ENCODE results near the gene PDLIM7. TPM values are rescaled to one million over a fixed set of nuclear protein-coding genes. Genes with fewer than 3 reads are reported as not detected.

PDLIM7 gene
- polyA plus RNA-seq, 1 of the 3 experiments (the other 2 are of a cell fraction): 206 TPM

DNA sequence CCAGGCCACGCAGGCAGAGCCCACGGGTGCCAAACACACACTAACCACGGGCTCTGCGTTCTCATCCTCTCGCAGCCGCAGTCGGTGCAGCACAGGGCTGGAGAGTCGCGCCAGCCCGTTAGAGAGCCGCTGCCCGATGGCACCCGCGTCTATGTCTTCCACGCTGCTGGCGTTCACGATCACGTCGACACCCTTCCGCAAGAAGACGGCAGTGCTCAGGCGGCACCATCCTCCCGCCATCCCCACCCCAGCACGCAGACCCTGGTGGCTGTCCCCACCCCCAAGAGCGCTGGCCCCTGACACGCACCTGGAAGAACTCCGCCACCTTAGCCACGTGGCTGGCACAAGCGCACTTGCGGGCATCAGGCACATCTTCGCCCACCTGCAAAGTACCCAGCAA is 30.0 kb downstream of the PDLIM7 start:
- peaks cover 67% of the 10 kb centered on the region for H3K79me2 ChIP-seq (ENCODE audit: insufficient read depth)
- CTCF ChIA-PET: interaction anchor here (0.7 to 20.3 kb wide), 3 partner anchors 11 to 63 kb away, joined by 3 to 215 read pairs (median 201); partner anchors contain the start of gene PDLIM7
- 95% methylated on average over 30 of the region's 31 CpGs for WGBS (ENCODE audit: low lambda C conversion rate)

More for the DNA sequence above, 30.0 kb downstream of the PDLIM7 start:
- no peak for DNase-seq
- Histone ChIP-seq H3K4me1 (ENCODE audit: control insufficient read depth in 1 of 2, insufficient read depth in 2 of 2, low read depth in 1 of 2, low read length in 1 of 2) (peaks cover 35 to 36% of the 10 kb centered on the region in 2 experiments; a peak in 3 of 4 replicates), H3K36me3 (replicated peaks in 1 of 2; ENCODE audit: control insufficient read depth in 1 of 2, insufficient read depth in 2 of 2, low read length in 1 of 2) (peaks cover 44 to 62% of the 10 kb centered on the region in 2 experiments), H3K9ac (no peak overlapping the region), H3K27me3 (ENCODE audit: insufficient read depth) (no peaks in the 10 kb centered on the region), H4K20me1 (ENCODE audit: insufficient read depth) (peaks cover 60% of the 10 kb centered on the region), H2AFZ (ENCODE audit: low read depth) (no peak overlapping the region), H3F3A (replicated peaks; ENCODE audit: insufficient read depth) (peaks cover 22% of the 10 kb centered on the region), H3K4me3 (ENCODE audit: low read depth in 2 of 2, low read length in 1 of 2) (no peak overlapping the region), H3K9me3 (no peaks in the 10 kb centered on the region), H3K27ac (ENCODE audit: low read depth in 2 of 2, low read length in 1 of 2) (no peak overlapping the region), H3K9me2 (no peaks in the 10 kb centered on the region), H3K4me2 (no peak overlapping the region)
- TF ChIP-seq RXRA (IDR thresholded peaks at IDR 0.05; ENCODE audit: borderline replicate concordance, low read depth): no peak
- no peak for TF ChIP-seq CHD2 (IDR thresholded peaks at IDR 0.05; ENCODE audit: low read length, partially characterized antibody)
- TF ChIP-seq TCF12 (IDR thresholded peaks at IDR 0.05): no peak
- TF ChIP-seq SMC3 (IDR thresholded peaks at IDR 0.05; ENCODE audit: low read depth, low read length): no peak
- TF ChIP-seq FOSL2 (IDR thresholded peaks at IDR 0.05; ENCODE audit: borderline replicate concordance, low read depth): no peak
- no peak for TF ChIP-seq GABPA (IDR thresholded peaks at IDR 0.05; ENCODE audit: low read depth)
- TF ChIP-seq, protein P1, sequence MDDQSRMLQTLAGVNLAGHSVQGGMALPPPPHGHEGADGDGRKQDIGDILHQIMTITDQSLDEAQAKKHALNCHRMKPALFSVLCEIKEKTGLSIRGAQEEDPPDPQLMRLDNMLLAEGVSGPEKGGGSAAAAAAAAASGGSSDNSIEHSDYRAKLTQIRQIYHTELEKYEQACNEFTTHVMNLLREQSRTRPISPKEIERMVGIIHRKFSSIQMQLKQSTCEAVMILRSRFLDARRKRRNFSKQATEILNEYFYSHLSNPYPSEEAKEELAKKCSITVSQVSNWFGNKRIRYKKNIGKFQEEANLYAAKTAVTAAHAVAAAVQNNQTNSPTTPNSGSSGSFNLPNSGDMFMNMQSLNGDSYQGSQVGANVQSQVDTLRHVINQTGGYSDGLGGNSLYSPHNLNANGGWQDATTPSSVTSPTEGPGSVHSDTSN (IDR thresholded peaks at IDR 0.05): no peak
- no peak for TF ChIP-seq TEAD4 (IDR thresholded peaks at IDR 0.05; ENCODE audit: borderline replicate concordance, insufficient read depth)
- no peak for TF ChIP-seq MAX (IDR thresholded peaks at IDR 0.05; ENCODE audit: low read depth)
- no peak for TF ChIP-seq RFX5 (IDR thresholded peaks at IDR 0.05; ENCODE audit: low read length)
- no peak for TF ChIP-seq ZBTB33 (IDR thresholded peaks at IDR 0.05; ENCODE audit: borderline replicate concordance, low read depth)
- TF ChIP-seq, protein P2, sequence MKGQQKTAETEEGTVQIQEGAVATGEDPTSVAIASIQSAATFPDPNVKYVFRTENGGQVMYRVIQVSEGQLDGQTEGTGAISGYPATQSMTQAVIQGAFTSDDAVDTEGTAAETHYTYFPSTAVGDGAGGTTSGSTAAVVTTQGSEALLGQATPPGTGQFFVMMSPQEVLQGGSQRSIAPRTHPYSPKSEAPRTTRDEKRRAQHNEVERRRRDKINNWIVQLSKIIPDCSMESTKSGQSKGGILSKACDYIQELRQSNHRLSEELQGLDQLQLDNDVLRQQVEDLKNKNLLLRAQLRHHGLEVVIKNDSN (IDR thresholded peaks at IDR 0.05; ENCODE audit: borderline replicate concordance, low read depth): no peak
- TF ChIP-seq TAF1 (IDR thresholded peaks at IDR 0.05; ENCODE audit: borderline replicate concordance, low read depth, low read length): no peak
- no peak for TF ChIP-seq NFIC (IDR thresholded peaks at IDR 0.05; ENCODE audit: borderline replicate concordance)
- TF ChIP-seq EZH2phosphoT487 (IDR thresholded peaks at IDR 0.05; ENCODE audit: borderline replicate concordance, low read depth): no peak
- TF ChIP-seq ELF1 (IDR thresholded peaks at IDR 0.05): no peak
- no peak for TF ChIP-seq RCOR1 (IDR thresholded peaks at IDR 0.05; ENCODE audit: low read length)
- TF ChIP-seq POLR2AphosphoS5 (IDR thresholded peaks at IDR 0.05; ENCODE audit: low read depth, low read length): no peak
- POLR2A ChIA-PET: no interaction called here
